Measurements from ENCODE around the gene THRAP3.

THRAP3 gene

GRCh38 chr1:36223381-36223995 is 755 bp upstream of the THRAP3 start:
- no peak for TF ChIP-seq CTCF (IDR thresholded peaks at IDR 0.05)
- no peak for TF ChIP-seq ZFX (IDR thresholded peaks at IDR 0.05; ENCODE audit: borderline replicate concordance)
- H3K27ac ChIP-seq: peak overlapping the region; percentile 91

GRCh38 chr1:36224537-36225282 is 467 bp downstream of the THRAP3 start:
- peak overlapping the region; percentile 91 for H3K27ac ChIP-seq
- TF ChIP-seq ZFX (IDR thresholded peaks at IDR 0.05; ENCODE audit: borderline replicate concordance): no peak
- peak; percentile 26; the same call in 1 of the 2 replicates for TF ChIP-seq CTCF (IDR thresholded peaks at IDR 0.05)

- peak overlapping the region; percentile 91 for H3K27ac ChIP-seq
- TF ChIP-seq ZFX (IDR thresholded peaks at IDR 0.05; ENCODE audit: borderline replicate concordance): no peak
- no peak for TF ChIP-seq CTCF (IDR thresholded peaks at IDR 0.05)
These were observed 1.1 kb downstream of the THRAP3 start for GRCh38 chr1:36225283-36225899.

DNA sequence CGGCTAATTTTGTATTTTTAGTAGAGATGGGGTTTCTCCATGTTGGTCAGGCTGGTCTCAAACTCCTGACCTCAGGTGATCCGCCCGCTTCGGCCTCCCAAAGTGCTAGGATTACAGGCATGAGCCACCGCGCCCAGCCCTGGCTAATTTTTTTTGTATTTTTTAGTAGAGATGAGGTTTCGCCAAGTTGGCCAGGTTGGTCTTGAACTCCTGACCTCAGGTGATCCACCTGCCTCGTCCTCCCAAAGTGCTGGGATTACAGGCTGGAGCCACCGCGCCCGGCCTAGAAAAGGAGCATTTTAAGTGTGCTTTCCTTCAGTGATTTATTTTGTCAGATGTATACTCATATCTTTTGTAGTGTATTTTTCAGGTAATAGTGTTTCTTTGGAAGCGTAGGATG is 6.0 kb downstream of the THRAP3 start:
- peak overlapping the region; percentile 53 for H3K27ac ChIP-seq

DNA sequence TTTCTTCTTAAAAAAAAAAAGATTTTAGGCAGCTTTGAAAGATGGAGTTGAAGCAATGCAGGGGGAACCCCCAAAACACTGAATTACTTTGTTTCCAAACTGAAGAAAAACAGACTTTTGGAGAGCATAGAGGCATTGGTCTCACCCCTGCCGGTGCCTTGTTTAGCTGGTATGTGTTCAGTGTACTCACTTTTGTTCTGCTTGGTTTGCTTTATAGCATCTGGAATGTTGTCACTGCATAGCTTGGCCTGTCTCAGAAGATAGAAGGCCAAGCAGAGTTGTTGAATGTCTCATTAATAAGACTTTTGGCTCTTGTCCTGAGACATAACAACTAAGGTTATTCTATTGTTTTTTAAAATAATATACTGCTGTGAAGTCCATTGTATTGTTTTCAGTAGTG is 6.9 kb downstream of the THRAP3 start:
- H3K27ac ChIP-seq: peak overlapping the region; percentile 53
- TF ChIP-seq CTCF (IDR thresholded peaks at IDR 0.05) (no peak), ZFX (IDR thresholded peaks at IDR 0.05; ENCODE audit: borderline replicate concordance) (no peak)

DNA sequence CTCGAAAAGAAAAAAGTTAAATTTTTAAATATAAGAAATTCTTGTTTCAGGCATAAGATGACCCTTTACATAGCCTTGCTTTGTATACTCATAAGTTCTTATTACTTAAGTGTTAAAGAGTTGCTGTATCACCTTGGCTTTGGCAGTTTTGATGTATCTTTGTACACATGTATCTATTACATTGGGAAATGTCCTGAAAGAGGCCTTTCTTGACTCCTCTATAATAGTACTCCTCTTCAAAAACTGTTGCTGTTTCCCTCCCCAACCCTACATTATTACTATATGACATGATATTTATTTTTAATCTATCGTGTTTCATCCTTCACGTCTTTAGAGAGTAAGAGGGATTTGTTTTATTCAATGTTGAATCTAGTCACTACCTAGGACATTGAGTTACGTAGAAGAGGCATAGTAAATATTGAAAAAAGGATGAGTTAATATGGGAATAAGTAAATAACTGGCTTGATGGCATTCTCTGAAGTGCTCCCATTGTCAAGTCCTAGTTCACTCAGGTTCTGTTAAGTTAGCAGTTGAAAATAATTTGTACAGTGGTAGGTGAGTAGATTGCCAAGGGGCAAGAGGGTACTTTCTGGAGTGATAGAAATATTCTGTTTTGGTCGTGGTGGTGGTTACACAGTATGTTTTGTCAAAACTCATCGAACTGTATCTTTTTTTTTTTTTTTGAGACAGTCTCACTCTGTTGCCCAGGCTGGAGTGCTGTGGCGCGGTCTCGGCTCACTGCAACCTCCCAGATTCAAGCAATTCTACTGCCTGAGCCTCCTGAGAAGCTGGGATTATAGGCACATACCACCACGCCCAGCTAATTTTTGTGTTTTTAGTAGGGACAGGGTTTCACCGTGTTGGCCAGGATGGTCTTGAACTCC is 8.2 kb downstream of the THRAP3 start:
- peak overlapping the region; percentile 53 for H3K27ac ChIP-seq
- TF ChIP-seq ZFX (IDR thresholded peaks at IDR 0.05; ENCODE audit: borderline replicate concordance): no peak
- no peak for TF ChIP-seq CTCF (IDR thresholded peaks at IDR 0.05)

- no peak for TF ChIP-seq CTCF (IDR thresholded peaks at IDR 0.05)
- no peak for TF ChIP-seq ZFX (IDR thresholded peaks at IDR 0.05; ENCODE audit: borderline replicate concordance)
- peak overlapping the region; percentile 58; the same call in 1 of the 2 replicates for H3K27ac ChIP-seq
These were observed 12.1 kb downstream of the THRAP3 start for GRCh38 chr1:36236302-36236701.

Data from 22Rv1 (cell line).